OCI-LY3 (cell line): ENCODE results near the gene FCER1G.

ENCODE experiments used
- H2AFZ ChIP-seq: fragments of 200-600, 300-600 bp; shearing (Covaris generic); 2 replicates; pipeline ENCODE4 v1.6.0; 2014; ENCODE audit warnings: antibody characterized with exemption, low read depth, low read length
- H3K27ac ChIP-seq: fragments of 200-600, 300-600 bp; sonication (generic); 2 replicates; pipeline ENCODE4 v1.5.1; 2014; ENCODE audit warnings: mild to moderate bottlenecking, low read length, moderate library complexity, mixed read lengths
- H3K27me3 ChIP-seq: fragments of 200-600, 300-600 bp; sonication (generic); 2 replicates; pipeline ENCODE4 v1.6.1; 2014; ENCODE audit warnings: low read depth, low read length, mixed read lengths
- H3K36me3 ChIP-seq: fragments of 200-600, 300-600 bp; sonication (generic); replicated peaks from 2 replicates; pipeline ENCODE3; 2014; ENCODE audit warnings: low read depth, low read length, mixed read lengths
- H3K4me1 ChIP-seq: fragments of 300-600, 200-600 bp; sonication (generic); 2 replicates; pipeline ENCODE4 v1.6.1; 2014; ENCODE audit warnings: low read length, mixed read lengths
- H3K4me2 ChIP-seq: fragments of 200-600, 300-600 bp; sonication (generic); 2 replicates; pipeline ENCODE4 v1.6.1; 2014; ENCODE audit warnings: low read length, mixed read lengths
- H3K4me3 ChIP-seq: fragments of 300-600, 200-600 bp; sonication (generic); 2 replicates; pipeline ENCODE4 v1.5.1; 2014; ENCODE audit warnings: antibody characterized with exemption, mild to moderate bottlenecking, low read length, moderate library complexity
- H3K79me2 ChIP-seq: fragments of 300-600, 200-600 bp; shearing (Covaris generic); 2 replicates; pipeline ENCODE4 v1.6.1; 2014; ENCODE audit warnings: mild to moderate bottlenecking, low read length, mixed read lengths
- H3K9ac ChIP-seq: fragments of 300-600, 200-600 bp; shearing (Covaris generic); 2 replicates; pipeline ENCODE4 v1.6.0; 2014; ENCODE audit warnings: mild to moderate bottlenecking, low read length, moderate library complexity
- H3K9me3 ChIP-seq: fragments of 200-600, 300-600 bp; shearing (Covaris generic); 2 replicates; pipeline ENCODE4 v1.6.1; 2014; ENCODE audit warnings: low read length, mixed read lengths; ENCODE audit not compliant: insufficient read depth
- H4K20me1 ChIP-seq: fragments of 200-600, 300-600 bp; sonication (generic); 2 replicates; pipeline ENCODE4 v1.6.1; 2016; ENCODE audit warnings: low read length, mixed read lengths; ENCODE audit not compliant: insufficient read depth
- CTCF ChIP-seq: fragments of 200-600, 300-600 bp; sonication (generic); IDR thresholded peaks from 2 replicates; pipeline ENCODE4 v1.5.1; 2014; ENCODE audit warnings: antibody characterized with exemption, low read length, low read depth
- EZH2phosphoT487 ChIP-seq: fragments of 200-600 bp; shearing (Covaris generic); IDR thresholded peaks from 2 replicates; pipeline ENCODE4 v1.6.1; 2018; ENCODE audit warnings: antibody characterized with exemption, mixed run types, low read depth

The FCER1G gene

GRCh38 chr1:161196111-161196510 lies 19.0 kb upstream of the FCER1G start:
- Histone ChIP-seq H3K36me3 (no peaks in the 10 kb centered on the region), H3K4me3 (no peak overlapping the region), H3K9ac (no peak overlapping the region), H4K20me1 (no peaks in the 10 kb centered on the region), H3K9me3 (no peaks in the 10 kb centered on the region), H3K79me2 (no peaks in the 10 kb centered on the region), H2AFZ (no peak overlapping the region), H3K4me1 (peaks cover 42% of the 10 kb centered on the region), H3K27me3 (no peaks in the 10 kb centered on the region), H3K4me2 (no peak overlapping the region), H3K27ac (no peak overlapping the region)
- TF ChIP-seq CTCF (no peak), EZH2phosphoT487 (no peak)

DNA sequence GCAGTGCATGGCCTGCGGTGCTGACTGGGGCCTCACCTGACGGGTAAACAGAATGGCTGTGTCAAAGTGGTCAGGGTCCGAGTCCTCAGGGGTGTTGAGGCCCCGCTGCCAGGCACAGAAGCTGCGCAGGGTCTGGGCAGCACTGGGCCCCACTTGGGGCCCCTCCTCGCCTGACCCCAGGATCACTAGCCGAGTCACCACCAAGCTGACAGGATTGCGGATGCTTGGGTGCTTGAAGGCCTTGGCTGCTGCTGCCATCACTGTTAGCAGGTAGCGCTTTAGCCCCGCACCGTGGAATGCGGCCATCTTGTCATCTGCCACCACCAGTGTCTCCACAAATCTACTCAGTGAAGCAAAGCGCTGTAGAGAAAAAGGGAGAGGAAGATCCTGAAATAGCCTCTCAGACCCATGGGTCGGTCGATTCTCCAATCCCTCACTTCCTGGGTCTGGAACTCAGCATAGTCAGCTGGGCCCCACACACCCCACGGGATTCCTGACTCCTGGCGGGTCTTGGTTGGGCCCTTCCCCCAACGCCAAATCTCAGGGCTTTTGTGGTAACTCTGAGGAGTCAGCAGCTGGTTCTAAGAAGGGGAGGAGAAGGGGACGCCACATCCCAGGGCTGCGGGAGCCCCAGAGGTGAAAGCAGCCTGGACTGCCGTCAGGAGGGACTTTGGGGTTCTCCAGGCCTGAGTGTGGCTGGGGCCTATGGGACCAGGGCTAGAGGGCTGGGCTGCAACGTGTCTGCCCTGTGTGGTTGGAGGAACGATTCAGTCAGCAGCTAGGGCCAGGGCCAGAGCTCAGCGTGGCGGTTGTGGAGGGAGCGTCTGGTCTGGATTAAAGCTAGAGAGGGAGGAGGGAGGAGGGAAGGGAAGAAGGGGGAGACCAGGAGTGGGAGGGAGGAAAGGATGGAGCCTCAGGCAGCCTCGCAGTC lies 18.3 kb upstream of the FCER1G start:
- no peak overlapping the region for H3K4me3 ChIP-seq
- no peak overlapping the region for H3K4me2 ChIP-seq
- H3K9ac ChIP-seq, result no peak overlapping the region
- peaks cover 48% of the 10 kb centered on the region for H3K4me1 ChIP-seq
- H3K27me3 ChIP-seq, result no peaks in the 10 kb centered on the region
- no peaks in the 10 kb centered on the region for H3K79me2 ChIP-seq
- no peak overlapping the region for H2AFZ ChIP-seq
- H3K27ac ChIP-seq, result no peak overlapping the region
- no peaks in the 10 kb centered on the region for H4K20me1 ChIP-seq
- no peaks in the 10 kb centered on the region for H3K9me3 ChIP-seq
- no peaks in the 10 kb centered on the region for H3K36me3 ChIP-seq
- no peak for TF ChIP-seq CTCF
- TF ChIP-seq EZH2phosphoT487, result no peak

DNA sequence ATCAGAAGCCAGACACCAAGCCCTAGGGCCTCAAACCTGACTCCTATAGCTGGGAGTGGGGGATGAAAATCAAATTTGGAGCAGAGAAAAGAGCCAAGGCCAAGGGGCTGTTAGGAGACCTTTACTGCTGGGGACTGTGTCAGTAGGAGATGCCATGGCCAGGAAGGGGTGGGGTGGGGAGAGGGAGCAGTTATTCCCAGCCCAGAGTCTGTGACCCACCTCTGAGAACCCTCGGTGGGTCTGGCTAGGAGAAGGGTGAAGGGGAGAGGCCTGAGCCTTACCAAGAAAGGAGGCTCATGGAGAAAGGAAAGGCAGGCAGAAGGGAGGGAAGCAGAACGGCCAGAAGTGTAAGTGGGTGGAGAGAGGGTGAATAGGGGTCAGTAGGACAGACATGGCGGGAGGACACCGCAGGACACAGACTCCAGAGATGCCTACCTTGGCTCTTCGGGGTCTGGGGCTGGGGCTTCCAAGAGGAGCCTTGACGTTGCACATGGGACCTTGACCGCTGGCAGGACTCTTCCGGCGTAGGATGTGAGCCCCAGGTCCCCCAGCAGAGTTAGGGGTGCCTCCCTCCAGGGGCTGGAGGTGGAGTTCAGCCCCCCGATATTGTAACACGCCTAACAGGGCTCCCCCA lies 17.4 kb upstream of the FCER1G start:
- peaks cover 43% of the 10 kb centered on the region for H3K4me1 ChIP-seq
- no peak overlapping the region for H3K4me2 ChIP-seq
- TF ChIP-seq CTCF (no peak), EZH2phosphoT487 (no peak)
- no peaks in the 10 kb centered on the region for H3K36me3 ChIP-seq
- H3K27me3 ChIP-seq, result no peaks in the 10 kb centered on the region
- no peaks in the 10 kb centered on the region for H3K9me3 ChIP-seq
- H3K4me3 ChIP-seq, result no peak overlapping the region
- H2AFZ ChIP-seq, result no peak overlapping the region
- H3K9ac ChIP-seq, result no peak overlapping the region
- no peak overlapping the region for H3K27ac ChIP-seq
- peaks cover 5% of the 10 kb centered on the region for H3K79me2 ChIP-seq
- no peaks in the 10 kb centered on the region for H4K20me1 ChIP-seq

DNA sequence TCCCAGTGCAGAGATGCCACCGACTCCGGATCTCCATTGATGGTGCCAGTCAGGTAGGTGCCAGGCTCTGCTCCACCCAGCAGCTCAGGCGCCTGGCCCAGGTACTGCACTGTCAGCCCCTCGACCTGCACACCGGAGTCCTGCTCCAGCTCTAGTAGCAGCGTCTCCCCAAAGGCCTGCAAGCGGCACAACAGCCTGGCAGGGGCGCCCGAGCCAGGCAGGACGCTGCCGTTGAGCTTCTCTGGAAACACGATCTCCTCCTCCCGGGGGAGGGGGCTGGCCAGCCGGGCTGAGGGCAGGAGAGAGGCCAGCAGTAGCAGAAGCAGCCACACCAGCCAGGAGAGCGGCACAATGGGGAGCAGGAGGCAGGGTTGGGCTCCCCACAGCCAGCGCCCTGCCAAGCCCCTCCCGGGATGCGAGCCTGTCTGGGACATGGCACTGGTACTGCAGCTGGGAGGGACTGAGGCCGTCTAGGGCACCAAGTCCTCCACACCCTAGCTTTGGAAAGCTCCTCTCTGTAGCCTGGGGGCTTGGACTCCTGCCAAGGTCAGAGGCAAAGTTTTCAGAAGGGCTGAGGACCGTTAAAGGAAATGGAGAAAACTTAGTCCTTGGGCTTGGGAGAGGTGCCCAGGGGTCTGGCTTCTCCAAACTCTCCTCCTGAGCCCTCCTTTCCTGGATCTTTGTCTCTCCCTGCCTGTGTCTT lies 16.8 kb upstream of the FCER1G start:
- peaks cover 44% of the 10 kb centered on the region for H3K4me1 ChIP-seq
- TF ChIP-seq EZH2phosphoT487 (no peak), CTCF (no peak)
- no peaks in the 10 kb centered on the region for H3K27me3 ChIP-seq
- H3K9me3 ChIP-seq, result no peaks in the 10 kb centered on the region
- no peak overlapping the region for H3K4me3 ChIP-seq
- H3K79me2 ChIP-seq, result peaks cover 11% of the 10 kb centered on the region
- H4K20me1 ChIP-seq, result no peaks in the 10 kb centered on the region
- no peak overlapping the region for H2AFZ ChIP-seq
- no peak overlapping the region for H3K9ac ChIP-seq
- H3K27ac ChIP-seq, result no peak overlapping the region
- H3K4me2 ChIP-seq, result no peak overlapping the region
- no peaks in the 10 kb centered on the region for H3K36me3 ChIP-seq
